Mesenchymal stem cell (in vitro differentiated cells and primary cell): ENCODE results near the gene LYSMD1.
A peak's percentile ranks its signal among the peaks of the same experiment; 100 is the strongest.

ENCODE experiments used
- DNase-seq: peaks from one replicate; pipeline ENCODE4 v3.0.0-alpha.2; 2013
- H2AFZ ChIP-seq: one replicate; pipeline ENCODE4 v1.6.1; 2013; ENCODE audit warnings: low read depth, mild to moderate bottlenecking, control low read depth, inconsistent platforms, low read length, moderate library complexity
- H2AK5ac ChIP-seq: 2 replicates; pipeline ENCODE4 v1.6.1; 2013; ENCODE audit warnings: low read length, moderate library complexity, mild to moderate bottlenecking, inconsistent platforms; ENCODE audit not compliant: severe bottlenecking
- H2BK120ac ChIP-seq: one replicate; pipeline ENCODE4 v1.6.1; 2013; ENCODE audit warnings: low read depth, mild to moderate bottlenecking, inconsistent platforms, low read length, moderate library complexity
- H2BK12ac ChIP-seq, 2 experiments: one replicate each; pipeline ENCODE4 v1.6.1; 2013; ENCODE audit warnings: inconsistent platforms in 2 of 2, low read length in 2 of 2, mild to moderate bottlenecking in 2 of 2, moderate library complexity in 2 of 2, control low read depth in 1 of 2
- H2BK15ac ChIP-seq: one replicate; pipeline ENCODE4 v1.6.1; 2013; ENCODE audit warnings: mild to moderate bottlenecking, low read depth, inconsistent platforms; ENCODE audit not compliant: poor library complexity, severe bottlenecking
- H2BK5ac ChIP-seq: 2 replicates; pipeline ENCODE4 v1.6.1; 2013; ENCODE audit warnings: low read depth, mild to moderate bottlenecking, low read length, control low read depth, inconsistent platforms; ENCODE audit not compliant: poor library complexity, severe bottlenecking
- H3K14ac ChIP-seq, 2 experiments: one replicate each; pipeline ENCODE4 v1.6.1; 2013; ENCODE audit warnings: inconsistent platforms in 2 of 2, low read length in 2 of 2, control low read depth in 1 of 2, mild to moderate bottlenecking in 1 of 2, moderate library complexity in 1 of 2
- H3K18ac ChIP-seq, 2 experiments: one replicate each; pipeline ENCODE4 v1.6.1; 2013; ENCODE audit warnings: inconsistent platforms in 2 of 2, low read length in 2 of 2, control low read depth in 1 of 2, low read depth in 1 of 2, mild to moderate bottlenecking in 1 of 2
- H3K23ac ChIP-seq, 2 experiments: one replicate each; pipeline ENCODE4 v1.6.1; 2013; ENCODE audit warnings: inconsistent platforms in 2 of 2, low read length in 2 of 2, mild to moderate bottlenecking in 2 of 2, moderate library complexity in 2 of 2, control low read depth in 1 of 2
- H3K27ac ChIP-seq: 2 replicates; pipeline ENCODE4 v1.5.1; 2013; ENCODE audit warnings: mild to moderate bottlenecking, moderate library complexity, low read length, control low read depth, inconsistent platforms; ENCODE audit not compliant: poor library complexity, severe bottlenecking
- H3K27me3 ChIP-seq, 2 experiments: 2 replicates each; pipeline versions ENCODE4 v1.6.1 to v1.7.0; 2013; ENCODE audit warnings: low read length in 2 of 2, mild to moderate bottlenecking in 2 of 2, moderate library complexity in 2 of 2, control low read depth in 1 of 2, inconsistent platforms in 1 of 2; ENCODE audit not compliant: control insufficient read depth in 1 of 2, insufficient read depth in 1 of 2
- H3K36me3 ChIP-seq, 2 experiments: 2 replicates each; pipeline versions ENCODE4 v1.6.1 to v1.7.0; 2013; ENCODE audit warnings: low read length in 2 of 2, control low read depth in 1 of 2, inconsistent platforms in 1 of 2, low read depth in 1 of 2, mild to moderate bottlenecking in 1 of 2; ENCODE audit not compliant: insufficient read depth in 2 of 2, control insufficient read depth in 1 of 2
- H3K4ac ChIP-seq, 2 experiments: one replicate each; pipeline ENCODE4 v1.6.1; 2013; ENCODE audit warnings: inconsistent platforms in 2 of 2, low read length in 2 of 2, mild to moderate bottlenecking in 2 of 2, moderate library complexity in 2 of 2, control low read depth in 1 of 2, low read depth in 1 of 2
- H3K4me1 ChIP-seq: 2 replicates; pipeline ENCODE4 v1.6.1; 2013; ENCODE audit warnings: low read depth, low read length, control low read depth; ENCODE audit not compliant: control insufficient read depth, insufficient read depth
- H3K4me2 ChIP-seq: 2 replicates; pipeline ENCODE4 v1.6.1; 2013; ENCODE audit warnings: low read length, mild to moderate bottlenecking, inconsistent platforms; ENCODE audit not compliant: poor library complexity, severe bottlenecking
- H3K4me3 ChIP-seq, 2 experiments: 2 replicates each; pipeline versions ENCODE4 v1.5.1 to v1.7.0; 2013; ENCODE audit warnings: low read length in 2 of 2, mild to moderate bottlenecking in 2 of 2, control low read depth in 1 of 2, low read depth in 1 of 2; ENCODE audit not compliant: insufficient read depth in 1 of 2
- H3K79me1 ChIP-seq: replicated peaks from 2 replicates; pipeline ENCODE4 v1.6.1; 2013; ENCODE audit warnings: mild to moderate bottlenecking, control low read depth, low read length, inconsistent platforms; ENCODE audit not compliant: poor library complexity, severe bottlenecking
- H3K9ac ChIP-seq: 2 replicates; pipeline ENCODE4 v1.7.0; 2013; ENCODE audit warnings: mild to moderate bottlenecking, low read length, moderate library complexity
- H3K9me3 ChIP-seq: 2 replicates; pipeline ENCODE4 v1.7.0; 2013; ENCODE audit warnings: mild to moderate bottlenecking, low read length; ENCODE audit not compliant: control insufficient read depth
- H4K8ac ChIP-seq: one replicate; pipeline ENCODE4 v1.6.1; 2013; ENCODE audit warnings: inconsistent platforms, mild to moderate bottlenecking, low read length, moderate library complexity
- H4K91ac ChIP-seq: one replicate; pipeline ENCODE4 v1.6.1; 2013; ENCODE audit warnings: mild to moderate bottlenecking, low read length, inconsistent platforms
- WGBS: methylation state at CpG from one replicate; pipeline ENCODE4 v1.1.7; 2013; ENCODE audit warnings: mixed read lengths; 5-methylcytosine and 5-hydroxymethylcytosine counted together

Gene LYSMD1

DNA sequence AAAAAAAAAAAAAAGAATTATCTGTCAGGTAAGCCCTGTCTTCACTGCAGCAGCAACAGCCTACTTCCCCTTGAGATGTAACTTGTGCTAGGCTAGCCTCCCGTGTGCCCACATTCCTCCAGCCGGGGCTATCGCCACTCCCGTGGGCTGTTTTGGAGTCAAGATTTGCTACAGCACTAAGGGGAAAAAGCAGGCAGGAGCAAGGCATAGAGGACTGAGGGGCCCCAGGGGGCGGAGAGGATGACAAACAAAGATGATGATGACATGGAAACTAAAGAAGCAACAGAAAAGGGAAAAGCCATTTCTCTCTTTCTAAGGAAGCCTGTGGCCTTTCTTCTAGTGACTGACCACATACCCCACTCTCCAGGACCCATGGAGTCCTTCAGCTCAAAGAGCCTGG lies 7.4 kb downstream of the LYSMD1 start:
- 95% methylated on average over 4 of the region's 5 CpGs for WGBS
- H3K9me3 ChIP-seq: no peaks in the 10 kb centered on the region
- no peak overlapping the region for H3K4me3 ChIP-seq
- H3K14ac ChIP-seq: no peak overlapping the region
- H4K8ac ChIP-seq: no peak overlapping the region
- H3K4ac ChIP-seq: no peak overlapping the region
- H2AK5ac ChIP-seq: no peak overlapping the region
- H2BK5ac ChIP-seq: no peak overlapping the region
- no peak overlapping the region for H3K23ac ChIP-seq
- no peaks in the 10 kb centered on the region for H3K27me3 ChIP-seq
- no peak overlapping the region for H2BK12ac ChIP-seq
- H2AFZ ChIP-seq: no peak overlapping the region
- H3K79me1 ChIP-seq: peaks cover 10% of the 10 kb centered on the region
- H3K36me3 ChIP-seq: peaks cover 35 to 67% of the 10 kb centered on the region in 2 experiments
- no peak overlapping the region for H4K91ac ChIP-seq
- no peak overlapping the region for H3K18ac ChIP-seq
- no peak overlapping the region for H3K9ac ChIP-seq
- no peak overlapping the region for H3K27ac ChIP-seq
- DNase-seq: no peak
- H2BK120ac ChIP-seq: no peak overlapping the region
- no peak overlapping the region for H2BK15ac ChIP-seq
- H3K4me1 ChIP-seq: no peaks in the 10 kb centered on the region
- no peak overlapping the region for H3K4me2 ChIP-seq

GRCh38 chr1:151157067-151157531 lies 8.6 kb downstream of the LYSMD1 start:
- Histone ChIP-seq H2AFZ (no peak overlapping the region), H3K36me3 (peaks cover 35 to 67% of the 10 kb centered on the region in 2 experiments), H3K23ac (no peak overlapping the region), H4K8ac (no peak overlapping the region), H4K91ac (no peak overlapping the region), H3K4me1 (no peaks in the 10 kb centered on the region), H3K4me2 (no peak overlapping the region), H2AK5ac (no peak overlapping the region), H3K27me3 (no peaks in the 10 kb centered on the region), H3K79me1 (peaks cover 10% of the 10 kb centered on the region), H2BK120ac (no peak overlapping the region), H3K4ac (no peak overlapping the region), H2BK12ac (no peak overlapping the region), H3K18ac (no peak overlapping the region), H3K9me3 (no peaks in the 10 kb centered on the region), H2BK5ac (no peak overlapping the region), H2BK15ac (no peak overlapping the region), H3K4me3 (no peak overlapping the region), H3K27ac (no peak overlapping the region), H3K9ac (no peak overlapping the region), H3K14ac (no peak overlapping the region)
- 95% methylated on average over 6 of the region's 6 CpGs for WGBS
- no peak for DNase-seq

DNA sequence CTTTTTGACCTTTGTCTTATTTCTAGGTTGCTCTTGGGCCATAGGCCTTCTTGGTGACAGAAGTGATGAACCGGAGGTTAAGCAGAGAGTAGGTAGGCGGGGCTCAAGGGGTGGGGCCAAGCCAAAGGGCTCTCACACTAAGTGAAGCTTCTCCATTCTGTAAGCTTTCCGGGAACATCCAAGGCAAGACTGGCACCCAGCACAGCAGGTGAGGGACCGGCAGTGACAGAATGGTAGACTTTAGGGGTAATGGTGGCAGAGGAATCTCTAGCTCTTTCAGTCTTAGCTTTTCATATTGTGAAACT lies 9.2 kb downstream of the LYSMD1 start, which contains the start of gene TNFAIP8L2:
Gene TNFAIP8L2 (plus strand): TSS at position 135 of the 305 bp plus-strand sequence. CDS start 2,049 bp downstream, outside the sequence.
- H3K23ac ChIP-seq: no peak within 1 kb of the TSS
- H2BK15ac ChIP-seq: no peak within 1 kb of the TSS
- no peak within 1 kb of the TSS for H3K4me3 ChIP-seq
- no peak within 1 kb of the TSS for H2BK12ac ChIP-seq
- no peak within 1 kb of the TSS for H3K9ac ChIP-seq
- no peak within 1 kb of the TSS for H2BK120ac ChIP-seq
- no peak within 1 kb of the TSS for H4K8ac ChIP-seq
- peaks cover 32 to 60% of the 10 kb centered on the region in 2 experiments for H3K36me3 ChIP-seq
- 79% methylated on average over 4 of the region's 4 CpGs for WGBS
- H3K27ac ChIP-seq: no peak within 1 kb of the TSS
- H2AK5ac ChIP-seq: no peak within 1 kb of the TSS
- no peak for DNase-seq
- no peak within 1 kb of the TSS for H4K91ac ChIP-seq
- H3K9me3 ChIP-seq: no peaks in the 10 kb centered on the region
- no peak within 1 kb of the TSS for H3K18ac ChIP-seq
- no peak within 1 kb of the TSS for H3K4me2 ChIP-seq
- no peak within 1 kb of the TSS for H3K4ac ChIP-seq
- H2BK5ac ChIP-seq: no peak within 1 kb of the TSS
- no peaks in the 10 kb centered on the region for H3K27me3 ChIP-seq
- no peak within 1 kb of the TSS for H3K14ac ChIP-seq
- H3K79me1 ChIP-seq: peaks cover 8% of the 10 kb centered on the region
- H3K4me1 ChIP-seq: no peaks in the 10 kb centered on the region
- no peak within 1 kb of the TSS for H2AFZ ChIP-seq

DNA sequence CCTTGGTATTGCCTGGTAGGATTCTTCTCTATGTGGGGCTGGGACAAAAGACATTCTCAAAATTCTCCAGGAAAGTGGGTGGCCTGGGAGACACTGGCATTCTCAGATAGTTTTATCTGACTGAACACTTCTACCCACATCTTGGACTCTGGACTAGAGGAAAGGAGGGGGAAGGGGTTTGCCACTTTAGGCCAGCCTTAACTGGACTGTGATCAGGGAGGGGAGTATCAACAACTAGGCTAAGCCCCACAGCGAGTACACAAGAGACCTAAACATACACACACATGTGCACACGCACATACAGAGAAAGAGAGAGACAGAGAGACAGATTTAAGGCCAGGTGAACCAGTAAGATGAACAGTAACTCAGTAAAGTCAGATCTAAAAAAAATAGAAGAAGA lies 18.0 kb downstream of the LYSMD1 start:
- no peak overlapping the region for H3K4ac ChIP-seq
- H3K27ac ChIP-seq: no peak overlapping the region
- no peak overlapping the region for H2AK5ac ChIP-seq
- no peak overlapping the region for H3K4me2 ChIP-seq
- H2BK5ac ChIP-seq: no peak overlapping the region
- peaks cover 0 to 3% of the 10 kb centered on the region in 2 experiments for H3K36me3 ChIP-seq
- H2AFZ ChIP-seq: no peak overlapping the region
- no peak overlapping the region for H4K91ac ChIP-seq
- DNase-seq: no peak
- H3K9ac ChIP-seq: peak overlapping the region; percentile 83
- no peak overlapping the region for H3K14ac ChIP-seq
- H2BK120ac ChIP-seq: no peak overlapping the region
- H3K4me1 ChIP-seq: peaks cover 20% of the 10 kb centered on the region
- H3K18ac ChIP-seq: no peak overlapping the region
- no peak overlapping the region for H2BK15ac ChIP-seq
- no peak overlapping the region for H3K23ac ChIP-seq
- no peak overlapping the region for H3K4me3 ChIP-seq
- H3K9me3 ChIP-seq: no peaks in the 10 kb centered on the region
- H3K27me3 ChIP-seq: peaks cover 8 to 21% of the 10 kb centered on the region in 2 experiments
- H4K8ac ChIP-seq: no peak overlapping the region
- WGBS: 100% methylated on average over 1 of the region's 2 CpGs
- peaks cover 3% of the 10 kb centered on the region for H3K79me1 ChIP-seq
- H2BK12ac ChIP-seq: no peak overlapping the region
